CD4-positive, alpha-beta T cell treated with Interferon alpha-2 for 1 hour (primary cell): ENCODE results near the gene GATAD2A.
"Not testable (repeated sequence)": the region's sequence is repeated elsewhere in the genome, so short reads cannot be mapped to it uniquely, and the experiment has no call there.

Source experiments
- DNase-seq, 2 donors: peaks; one replicate each; pipeline ENCODE4 v3.0.0-alpha.2; 2020 to 2022

Gene GATAD2A

GRCh38 chr19:19447536-19448237, 42.2 kb downstream of the GATAD2A start:
- DNase-seq: peak in 1 of 2 donors; percentile 59

- no peak for DNase-seq
Observed at GRCh38 chr19:19448238-19448544, 42.7 kb downstream of the GATAD2A start.

DNA sequence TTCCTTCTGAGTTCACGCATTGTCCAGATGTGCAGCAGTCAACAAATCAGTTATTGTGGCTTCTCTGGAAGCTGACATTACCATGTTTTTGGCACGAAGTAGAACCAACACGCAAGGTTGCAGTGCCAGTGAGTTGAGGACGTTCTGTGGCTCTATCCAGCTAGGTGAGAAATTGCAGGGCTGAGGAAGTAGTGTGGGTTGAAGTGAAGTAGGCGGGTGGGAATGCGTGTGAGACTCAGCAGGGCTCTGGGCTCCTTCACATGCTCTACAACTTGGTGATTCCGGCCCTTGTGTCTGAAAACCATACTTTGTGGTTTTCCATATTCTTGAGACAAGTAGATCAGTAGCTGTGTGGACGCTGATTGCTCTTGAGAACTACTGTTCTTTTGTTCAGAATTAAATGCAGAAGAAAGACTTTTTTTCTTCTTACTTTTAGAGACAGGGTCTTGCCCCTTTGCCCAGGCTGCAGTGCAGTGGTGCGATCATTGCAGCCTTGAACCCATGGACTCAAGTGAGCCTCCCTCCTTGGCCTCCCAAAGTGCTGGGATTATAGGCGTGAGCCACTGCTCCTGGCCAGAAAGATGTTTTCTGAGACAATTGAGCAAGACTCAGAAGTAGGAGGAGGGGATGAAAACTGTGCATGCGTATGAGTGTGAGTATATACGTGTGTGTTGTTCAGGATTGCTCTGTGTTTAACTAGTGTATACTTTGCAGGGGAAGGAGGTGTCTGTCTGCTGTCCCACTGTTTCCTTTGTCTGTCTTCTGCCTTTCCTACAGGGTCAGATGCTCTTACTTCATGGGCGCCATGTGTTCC, 46.2 kb downstream of the GATAD2A start:
- peak in 1 of 2 donors; percentile 47 for DNase-seq

DNA sequence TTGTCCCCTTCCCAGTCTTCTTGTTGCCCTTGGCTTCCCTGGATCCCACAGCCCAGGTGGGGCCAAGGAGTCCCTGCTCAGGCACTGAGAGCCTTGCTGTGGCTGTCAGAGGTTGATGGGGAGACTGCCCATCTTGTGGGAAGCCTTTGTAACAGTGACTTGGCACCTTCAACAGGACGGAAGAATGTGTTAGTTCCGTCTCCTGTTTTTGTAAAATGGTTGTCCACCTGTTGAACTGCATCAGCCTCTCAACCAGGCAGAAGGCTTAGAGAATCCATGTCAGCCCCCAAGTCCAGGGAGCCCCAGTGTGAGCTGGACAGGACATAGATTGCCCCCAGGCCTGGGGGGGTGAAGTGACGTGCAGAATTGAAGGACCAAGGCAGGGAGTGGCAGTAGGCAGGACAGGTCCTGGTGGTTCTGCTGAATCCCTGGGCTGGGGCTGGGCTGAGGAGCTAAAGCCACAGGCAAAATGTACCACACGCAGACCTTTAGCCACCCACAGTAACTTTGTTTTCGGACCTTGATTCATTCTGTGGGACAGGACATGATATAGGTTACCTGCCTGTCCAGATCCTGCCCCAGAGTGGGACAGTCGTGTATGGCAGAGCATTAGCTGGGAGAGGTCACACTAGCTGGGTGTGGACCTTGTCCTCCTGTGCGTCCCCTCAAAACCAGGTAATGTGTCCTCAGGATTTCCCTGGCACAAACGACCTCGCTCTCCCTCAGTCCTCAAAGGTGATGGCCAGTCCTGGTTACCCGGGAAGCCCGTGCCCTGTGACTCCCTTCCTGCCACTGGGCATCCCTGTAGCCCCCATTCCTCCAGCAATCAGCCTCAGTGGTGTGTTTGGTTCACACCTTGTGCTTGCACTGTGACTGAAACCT, 47.0 kb downstream of the GATAD2A start:
- DNase-seq: peak in 1 of 2 donors; percentile 22

- DNase-seq: no peak
Observed at GRCh38 chr19:19453125-19453454, 47.6 kb downstream of the GATAD2A start.

GRCh38 chr19:19455166-19455919, 49.9 kb downstream of the GATAD2A start:
- DNase-seq: not testable (repeated sequence)

GRCh38 chr19:19457671-19458070, 52.2 kb downstream of the GATAD2A start:
- no peak for DNase-seq

- no peak for DNase-seq
Observed at GRCh38 chr19:19458110-19458816, 52.8 kb downstream of the GATAD2A start.

DNA sequence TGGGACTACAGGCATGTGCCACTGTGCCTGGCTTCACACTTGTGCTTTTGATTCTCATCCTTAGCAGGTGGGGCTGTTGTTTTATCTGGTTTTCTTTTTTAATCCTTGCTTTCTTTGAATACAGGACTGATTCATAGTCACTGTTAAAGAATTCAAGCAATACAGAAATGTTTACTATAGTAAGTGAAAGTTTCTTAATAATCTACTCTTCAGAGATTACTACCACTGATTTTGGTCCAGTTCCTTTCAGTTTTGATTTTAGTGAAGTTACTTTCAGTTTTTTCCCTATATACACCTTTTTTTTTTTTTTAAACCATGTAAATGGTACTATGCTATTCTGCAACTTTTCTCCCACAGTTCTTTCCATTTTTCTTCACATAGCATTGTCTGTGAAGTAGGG, 53.6 kb downstream of the GATAD2A start:
- DNase-seq: peak in 1 of 2 donors; percentile 57

DNA sequence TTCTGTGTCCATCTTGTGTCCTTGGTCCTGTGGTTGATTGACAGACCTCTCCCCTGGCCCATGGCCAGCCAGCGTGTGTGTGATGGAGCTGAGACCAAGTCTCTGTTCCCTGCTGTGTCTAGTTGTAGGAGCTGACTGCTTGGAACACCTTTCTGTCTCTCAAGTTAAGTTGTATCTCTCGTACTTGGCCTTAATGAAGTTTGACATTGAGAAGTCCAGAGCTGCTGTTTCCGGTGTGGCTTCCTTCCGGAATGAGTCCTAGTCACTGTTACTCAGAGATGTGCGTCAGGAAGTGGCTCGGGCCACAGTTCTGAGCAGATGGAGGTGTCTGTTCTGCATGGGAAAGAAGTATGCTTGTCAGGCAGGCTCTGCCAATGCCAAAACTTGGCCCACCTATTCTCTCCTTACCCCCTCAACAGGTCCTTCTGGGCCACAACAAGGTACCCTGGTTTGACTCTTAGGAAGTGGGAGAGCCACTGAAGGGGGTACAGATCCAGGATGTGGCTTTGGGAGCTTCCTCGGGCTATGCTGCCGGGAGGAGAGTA, 54.3 kb downstream of the GATAD2A start:
- peak; percentile 69 to 76 for DNase-seq

DNA sequence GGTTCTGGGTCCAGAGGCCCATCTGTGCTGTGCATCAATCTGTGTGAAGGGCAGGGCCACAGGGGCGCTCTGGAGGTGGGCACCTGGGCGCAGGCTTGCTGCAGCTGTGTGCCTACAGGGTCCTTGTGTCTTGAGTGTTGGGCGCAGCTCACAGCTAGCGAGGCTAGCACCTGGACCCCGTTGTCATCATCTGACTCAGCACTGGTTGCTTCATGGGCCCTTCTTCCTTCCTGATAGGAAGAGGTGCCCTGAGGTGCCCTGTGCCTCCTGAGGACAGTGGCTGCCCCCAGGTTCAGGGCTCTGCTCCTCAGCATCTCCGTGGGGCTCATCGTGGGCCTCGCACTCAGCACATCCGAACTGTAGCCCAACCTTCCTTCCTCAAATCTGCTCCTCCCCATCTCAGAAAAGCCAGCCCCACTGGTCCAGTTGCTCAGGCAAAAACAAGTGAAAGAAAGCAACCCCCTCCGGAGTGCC, 54.8 kb downstream of the GATAD2A start:
- peak in 1 of 2 donors; percentile 37 for DNase-seq

- DNase-seq: peak; percentile 37 to 64
Observed at GRCh38 chr19:19460761-19461265, 55.3 kb downstream of the GATAD2A start.

GRCh38 chr19:19461306-19461670, 55.8 kb downstream of the GATAD2A start:
- no peak for DNase-seq

DNA sequence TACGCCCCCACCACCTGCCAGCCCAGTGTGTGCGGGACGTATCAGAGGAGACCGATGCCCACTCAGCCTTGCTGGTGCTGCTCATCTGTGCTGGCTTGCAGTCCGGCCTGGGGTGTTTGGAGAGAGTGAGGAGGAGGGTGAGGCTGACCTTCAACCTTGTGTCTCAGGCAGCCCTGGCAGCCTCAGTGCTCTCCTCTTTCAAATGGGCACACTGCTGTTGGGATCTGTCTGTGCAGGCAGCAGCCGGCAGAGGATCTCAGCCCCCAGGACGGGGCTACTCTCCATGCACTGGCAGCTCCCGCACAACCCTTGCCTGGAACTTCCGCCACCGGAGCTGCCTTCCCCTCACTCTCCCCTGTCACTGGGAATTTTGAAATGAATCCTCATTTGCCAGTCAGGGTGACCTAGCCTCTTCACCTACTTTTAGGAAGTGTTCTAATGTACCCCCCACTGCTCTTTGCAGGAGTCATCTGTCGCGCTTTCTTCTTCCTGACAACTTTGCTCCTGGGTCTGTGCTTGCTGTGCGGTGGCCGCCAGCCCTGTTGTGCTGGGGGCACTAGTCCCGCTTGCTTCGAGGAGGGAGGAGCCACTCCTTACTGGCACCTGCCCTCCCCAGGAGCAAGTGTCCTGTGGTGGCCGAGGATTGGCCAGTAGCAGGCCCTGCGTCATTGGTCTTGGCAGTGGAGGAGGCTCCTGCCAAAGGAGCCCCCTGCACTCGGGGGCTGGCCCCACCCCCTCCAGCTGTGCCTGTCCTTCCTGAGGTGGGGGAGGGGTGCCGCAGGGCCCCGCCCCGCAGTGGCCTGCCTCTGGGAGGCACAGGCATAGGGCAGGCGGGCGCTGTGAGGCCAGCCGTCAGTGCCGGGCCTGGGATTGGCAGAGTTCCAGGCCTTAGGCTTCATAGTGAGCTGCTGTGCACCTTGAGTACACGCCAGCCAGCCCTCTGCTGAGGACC, 56.5 kb downstream of the GATAD2A start:
- DNase-seq: peak; percentile 15 to 49

DNA sequence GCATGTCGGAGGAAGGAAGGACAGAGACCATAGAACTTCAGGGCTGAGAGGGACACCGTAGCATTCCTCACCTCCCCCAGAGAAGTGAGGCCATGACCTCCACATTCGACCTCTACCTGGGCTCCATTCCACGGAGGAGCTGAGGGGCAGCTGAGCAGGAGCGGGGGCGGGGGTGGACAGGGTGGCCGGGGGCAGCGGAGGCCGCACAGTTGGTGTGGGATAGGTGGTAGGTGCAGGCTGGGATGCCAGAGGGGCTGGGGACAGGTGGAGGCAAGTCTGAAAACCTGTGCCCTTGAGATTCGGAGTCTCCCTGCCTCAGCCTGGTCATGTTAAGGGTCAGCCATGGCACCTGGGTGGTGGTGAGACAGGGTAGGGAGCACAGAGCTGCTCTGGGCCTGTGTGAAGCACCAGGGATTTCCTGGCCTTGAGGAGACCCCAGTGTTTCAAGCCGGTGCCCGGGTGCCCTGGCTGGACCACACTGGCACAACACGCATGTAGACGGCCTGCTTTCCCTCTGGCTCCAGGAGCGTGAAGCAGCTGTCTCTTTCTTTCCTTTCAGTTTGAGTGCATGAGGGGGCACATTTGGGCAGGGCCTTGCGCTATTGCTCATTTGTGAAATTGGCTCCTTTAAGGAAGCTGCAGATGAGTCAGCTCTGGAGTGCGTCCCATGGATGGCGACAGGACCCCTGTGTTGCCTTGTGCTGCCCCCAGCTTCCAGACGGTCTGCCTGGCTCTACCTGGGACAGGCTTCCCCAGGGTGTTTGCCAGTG, 58.1 kb downstream of the GATAD2A start:
- DNase-seq: no peak

- no peak for DNase-seq
Observed at GRCh38 chr19:19464339-19465098, 59.0 kb downstream of the GATAD2A start.

DNA sequence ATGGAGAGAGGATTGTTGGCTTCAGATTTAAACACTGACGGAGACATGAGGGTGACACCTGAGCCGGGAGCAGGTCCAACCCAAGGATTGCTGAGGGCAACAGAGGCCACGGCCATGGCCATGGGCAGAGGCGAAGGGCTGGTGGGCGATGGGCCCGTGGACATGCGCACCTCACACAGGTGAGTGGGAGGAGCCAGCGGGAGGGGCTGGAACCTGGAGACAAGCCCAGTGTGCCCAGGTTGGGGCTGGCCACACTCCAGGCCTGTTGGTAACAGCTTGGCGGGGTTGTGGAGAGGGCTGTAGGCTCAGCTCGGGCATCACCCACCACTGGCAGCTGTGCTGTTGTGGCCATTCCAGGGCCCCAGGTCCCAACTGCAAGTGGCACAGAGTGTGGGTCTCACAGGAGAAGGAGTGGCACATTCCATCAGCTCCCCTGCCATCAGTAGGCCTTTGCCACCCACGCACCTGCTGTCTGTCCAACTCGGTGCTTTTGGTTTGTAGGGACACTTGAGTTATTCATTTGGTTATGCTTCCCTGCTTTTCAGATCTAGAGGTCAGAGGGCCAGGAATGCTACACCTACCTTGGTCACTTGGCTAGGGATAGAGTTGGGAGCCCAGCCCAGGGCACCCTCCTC, 60.1 kb downstream of the GATAD2A start:
- no peak for DNase-seq

GRCh38 chr19:19466201-19466600, 60.7 kb downstream of the GATAD2A start:
- DNase-seq: no peak
